ENCODE results near the gene ARMH4.

DNA sequence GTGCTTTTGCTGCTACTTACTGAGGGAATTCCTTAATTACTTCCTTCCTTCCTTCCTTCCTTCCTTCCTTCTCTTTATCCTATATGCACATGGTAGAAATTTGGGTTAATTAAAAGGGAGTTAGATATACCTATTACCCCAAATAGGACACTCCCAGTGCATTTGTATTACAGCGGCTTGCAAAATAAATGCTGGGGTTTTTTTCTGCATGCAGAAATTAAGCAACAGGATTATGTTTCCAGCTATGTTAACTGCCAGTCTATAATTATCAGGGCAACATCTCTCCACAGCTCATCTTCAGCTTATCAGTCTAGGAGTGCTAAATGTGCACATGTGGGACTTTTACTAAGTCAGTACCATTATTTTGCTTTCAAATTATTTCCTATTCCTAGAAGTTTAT lies 153.2 kb downstream of the ARMH4 start:
- TF ChIP-seq, protein P1, sequence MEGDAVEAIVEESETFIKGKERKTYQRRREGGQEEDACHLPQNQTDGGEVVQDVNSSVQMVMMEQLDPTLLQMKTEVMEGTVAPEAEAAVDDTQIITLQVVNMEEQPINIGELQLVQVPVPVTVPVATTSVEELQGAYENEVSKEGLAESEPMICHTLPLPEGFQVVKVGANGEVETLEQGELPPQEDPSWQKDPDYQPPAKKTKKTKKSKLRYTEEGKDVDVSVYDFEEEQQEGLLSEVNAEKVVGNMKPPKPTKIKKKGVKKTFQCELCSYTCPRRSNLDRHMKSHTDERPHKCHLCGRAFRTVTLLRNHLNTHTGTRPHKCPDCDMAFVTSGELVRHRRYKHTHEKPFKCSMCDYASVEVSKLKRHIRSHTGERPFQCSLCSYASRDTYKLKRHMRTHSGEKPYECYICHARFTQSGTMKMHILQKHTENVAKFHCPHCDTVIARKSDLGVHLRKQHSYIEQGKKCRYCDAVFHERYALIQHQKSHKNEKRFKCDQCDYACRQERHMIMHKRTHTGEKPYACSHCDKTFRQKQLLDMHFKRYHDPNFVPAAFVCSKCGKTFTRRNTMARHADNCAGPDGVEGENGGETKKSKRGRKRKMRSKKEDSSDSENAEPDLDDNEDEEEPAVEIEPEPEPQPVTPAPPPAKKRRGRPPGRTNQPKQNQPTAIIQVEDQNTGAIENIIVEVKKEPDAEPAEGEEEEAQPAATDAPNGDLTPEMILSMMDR (IDR thresholded peaks at IDR 0.05), result no peak
- TF ChIP-seq POLR2AphosphoS5 (IDR thresholded peaks at IDR 0.05), result no peak
- TF ChIP-seq EP300 (IDR thresholded peaks at IDR 0.05), result no peak
- no peak for TF ChIP-seq POLR2A (IDR thresholded peaks at IDR 0.05)

Measured in suprapubic skin (tissue), 4 donors.